ENCODE measurements around the gene CPEB1.

DNA sequence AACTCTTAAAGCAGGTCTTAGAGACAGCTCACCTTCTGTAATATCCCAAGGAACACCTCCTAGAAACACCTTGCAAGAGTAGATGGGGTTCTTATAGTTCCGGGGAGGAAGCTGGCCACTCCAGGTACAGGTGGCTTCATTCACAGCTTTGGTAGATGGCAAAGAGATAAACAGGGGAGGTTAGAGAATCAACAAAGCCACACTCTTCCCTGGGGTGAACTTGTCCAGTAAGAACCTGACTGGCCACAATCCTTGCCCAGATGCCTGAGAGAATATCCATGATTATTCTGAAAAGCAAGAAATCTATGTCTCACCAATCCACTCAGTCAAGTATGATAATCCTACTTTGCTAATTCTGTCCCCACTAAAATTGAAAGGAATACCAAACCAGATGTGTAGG lies 93.3 kb downstream of the CPEB1 start:
- no peak for TF ChIP-seq EZH2 (IDR thresholded peaks at IDR 0.05; ENCODE audit: insufficient read depth, low read length)
- TF ChIP-seq, protein P1, sequence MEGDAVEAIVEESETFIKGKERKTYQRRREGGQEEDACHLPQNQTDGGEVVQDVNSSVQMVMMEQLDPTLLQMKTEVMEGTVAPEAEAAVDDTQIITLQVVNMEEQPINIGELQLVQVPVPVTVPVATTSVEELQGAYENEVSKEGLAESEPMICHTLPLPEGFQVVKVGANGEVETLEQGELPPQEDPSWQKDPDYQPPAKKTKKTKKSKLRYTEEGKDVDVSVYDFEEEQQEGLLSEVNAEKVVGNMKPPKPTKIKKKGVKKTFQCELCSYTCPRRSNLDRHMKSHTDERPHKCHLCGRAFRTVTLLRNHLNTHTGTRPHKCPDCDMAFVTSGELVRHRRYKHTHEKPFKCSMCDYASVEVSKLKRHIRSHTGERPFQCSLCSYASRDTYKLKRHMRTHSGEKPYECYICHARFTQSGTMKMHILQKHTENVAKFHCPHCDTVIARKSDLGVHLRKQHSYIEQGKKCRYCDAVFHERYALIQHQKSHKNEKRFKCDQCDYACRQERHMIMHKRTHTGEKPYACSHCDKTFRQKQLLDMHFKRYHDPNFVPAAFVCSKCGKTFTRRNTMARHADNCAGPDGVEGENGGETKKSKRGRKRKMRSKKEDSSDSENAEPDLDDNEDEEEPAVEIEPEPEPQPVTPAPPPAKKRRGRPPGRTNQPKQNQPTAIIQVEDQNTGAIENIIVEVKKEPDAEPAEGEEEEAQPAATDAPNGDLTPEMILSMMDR (IDR thresholded peaks at IDR 0.05; ENCODE audit: insufficient read depth, low read depth, low read length): no peak
